Measurements from ENCODE around the gene SYNM.

Gene SYNM

DNA sequence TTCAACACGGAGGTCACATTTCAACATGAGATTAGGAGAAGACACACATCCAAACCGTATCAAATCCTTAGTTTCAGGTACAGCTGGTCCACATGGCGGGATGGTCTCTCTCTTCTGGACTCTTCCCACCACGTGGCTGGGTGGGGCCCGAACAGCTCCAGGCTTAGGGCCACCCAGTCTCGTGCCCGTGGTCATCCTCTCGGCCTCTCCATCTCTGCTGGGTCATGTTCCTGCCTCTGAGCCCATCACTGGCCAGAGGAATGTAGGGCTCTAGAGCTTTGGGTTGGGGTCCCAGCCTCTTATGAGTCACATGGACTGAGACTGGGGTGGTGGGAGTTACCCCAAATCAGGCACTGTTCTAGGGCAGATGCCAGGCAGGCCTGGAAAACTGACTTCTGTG is 12.2 kb downstream of the SYNM start:
- no peaks in the 10 kb centered on the region for H3K9me2 ChIP-seq (replicated peaks; ENCODE audit: control insufficient read depth, low read length)
- no peak overlapping the region for H3K4me2 ChIP-seq (ENCODE audit: low read length)
- no peaks in the 10 kb centered on the region for H3K79me2 ChIP-seq (ENCODE audit: control insufficient read depth, low read length)
- no peaks in the 10 kb centered on the region for H3F3A ChIP-seq (ENCODE audit: control insufficient read depth, insufficient read depth)
- no peak overlapping the region for H3K4me3 ChIP-seq (ENCODE audit: low read length)
- H3K4me1 ChIP-seq (ENCODE audit: control insufficient read depth, low read length): no peaks in the 10 kb centered on the region
- H3K9me3 ChIP-seq (ENCODE audit: control insufficient read depth, insufficient read depth, low read length): no peaks in the 10 kb centered on the region
- H4K20me1 ChIP-seq (ENCODE audit: control insufficient read depth, insufficient read depth, low read depth, low read length): no peaks in the 10 kb centered on the region
- TF ChIP-seq EZH2phosphoT487 (IDR thresholded peaks at IDR 0.05; ENCODE audit: borderline replicate concordance, low read length): no peak
- TF ChIP-seq, protein P1, sequence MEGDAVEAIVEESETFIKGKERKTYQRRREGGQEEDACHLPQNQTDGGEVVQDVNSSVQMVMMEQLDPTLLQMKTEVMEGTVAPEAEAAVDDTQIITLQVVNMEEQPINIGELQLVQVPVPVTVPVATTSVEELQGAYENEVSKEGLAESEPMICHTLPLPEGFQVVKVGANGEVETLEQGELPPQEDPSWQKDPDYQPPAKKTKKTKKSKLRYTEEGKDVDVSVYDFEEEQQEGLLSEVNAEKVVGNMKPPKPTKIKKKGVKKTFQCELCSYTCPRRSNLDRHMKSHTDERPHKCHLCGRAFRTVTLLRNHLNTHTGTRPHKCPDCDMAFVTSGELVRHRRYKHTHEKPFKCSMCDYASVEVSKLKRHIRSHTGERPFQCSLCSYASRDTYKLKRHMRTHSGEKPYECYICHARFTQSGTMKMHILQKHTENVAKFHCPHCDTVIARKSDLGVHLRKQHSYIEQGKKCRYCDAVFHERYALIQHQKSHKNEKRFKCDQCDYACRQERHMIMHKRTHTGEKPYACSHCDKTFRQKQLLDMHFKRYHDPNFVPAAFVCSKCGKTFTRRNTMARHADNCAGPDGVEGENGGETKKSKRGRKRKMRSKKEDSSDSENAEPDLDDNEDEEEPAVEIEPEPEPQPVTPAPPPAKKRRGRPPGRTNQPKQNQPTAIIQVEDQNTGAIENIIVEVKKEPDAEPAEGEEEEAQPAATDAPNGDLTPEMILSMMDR (IDR thresholded peaks at IDR 0.05; ENCODE audit: low read depth, low read length, poor library complexity, severe bottlenecking): no peak
- H3K36me3 ChIP-seq (ENCODE audit: control insufficient read depth, low read length): no peaks in the 10 kb centered on the region
- no peak overlapping the region for H3K27ac ChIP-seq (ENCODE audit: low read depth, low read length)
- H3K27me3 ChIP-seq (ENCODE audit: control insufficient read depth, low read length): no peaks in the 10 kb centered on the region

GRCh38 chr15:99117563-99118257 is 12.8 kb downstream of the SYNM start:
- H3K4me2 ChIP-seq (ENCODE audit: low read length): no peak overlapping the region
- H3K4me3 ChIP-seq (ENCODE audit: low read length): no peak overlapping the region
- no peaks in the 10 kb centered on the region for H3F3A ChIP-seq (ENCODE audit: control insufficient read depth, insufficient read depth)
- no peaks in the 10 kb centered on the region for H3K27me3 ChIP-seq (ENCODE audit: control insufficient read depth, low read length)
- no peaks in the 10 kb centered on the region for H3K36me3 ChIP-seq (ENCODE audit: control insufficient read depth, low read length)
- no peaks in the 10 kb centered on the region for H3K9me2 ChIP-seq (replicated peaks; ENCODE audit: control insufficient read depth, low read length)
- no peaks in the 10 kb centered on the region for H3K9me3 ChIP-seq (ENCODE audit: control insufficient read depth, insufficient read depth, low read length)
- no peak for TF ChIP-seq EZH2phosphoT487 (IDR thresholded peaks at IDR 0.05; ENCODE audit: borderline replicate concordance, low read length)
- TF ChIP-seq, protein P1 (IDR thresholded peaks at IDR 0.05; ENCODE audit: low read depth, low read length, poor library complexity, severe bottlenecking): no peak
- H3K79me2 ChIP-seq (ENCODE audit: control insufficient read depth, low read length): no peaks in the 10 kb centered on the region
- no peak overlapping the region for H3K27ac ChIP-seq (ENCODE audit: low read depth, low read length)
- no peaks in the 10 kb centered on the region for H4K20me1 ChIP-seq (ENCODE audit: control insufficient read depth, insufficient read depth, low read depth, low read length)
- H3K4me1 ChIP-seq (ENCODE audit: control insufficient read depth, low read length): no peaks in the 10 kb centered on the region

GRCh38 chr15:99118258-99118632 is 13.4 kb downstream of the SYNM start:
- Histone ChIP-seq H3K4me2 (ENCODE audit: low read length) (no peak overlapping the region), H3K9me3 (ENCODE audit: control insufficient read depth, insufficient read depth, low read length) (no peaks in the 10 kb centered on the region), H3F3A (ENCODE audit: control insufficient read depth, insufficient read depth) (no peaks in the 10 kb centered on the region), H4K20me1 (ENCODE audit: control insufficient read depth, insufficient read depth, low read depth, low read length) (no peaks in the 10 kb centered on the region), H3K79me2 (ENCODE audit: control insufficient read depth, low read length) (no peaks in the 10 kb centered on the region), H3K36me3 (ENCODE audit: control insufficient read depth, low read length) (no peaks in the 10 kb centered on the region), H3K9me2 (replicated peaks; ENCODE audit: control insufficient read depth, low read length) (no peaks in the 10 kb centered on the region), H3K27me3 (ENCODE audit: control insufficient read depth, low read length) (no peaks in the 10 kb centered on the region), H3K4me1 (ENCODE audit: control insufficient read depth, low read length) (no peaks in the 10 kb centered on the region), H3K27ac (ENCODE audit: low read depth, low read length) (no peak overlapping the region), H3K4me3 (ENCODE audit: low read length) (no peak overlapping the region)
- TF ChIP-seq EZH2phosphoT487 (IDR thresholded peaks at IDR 0.05; ENCODE audit: borderline replicate concordance, low read length): no peak
- TF ChIP-seq, protein P1 (IDR thresholded peaks at IDR 0.05; ENCODE audit: low read depth, low read length, poor library complexity, severe bottlenecking): no peak
